ENCODE data around the gene GOLGA7B.
"Not testable (repeated sequence)": the region's sequence is repeated elsewhere in the genome, so short reads cannot be mapped to it uniquely, and the experiment has no call there.

The GOLGA7B gene

GRCh38 chr10:97827702-97828291 lies 21.8 kb upstream of the GOLGA7B start:
- peak; percentile 38 for DNase-seq
- in situ Hi-C loops (cut with HindIII; ENCODE audit: low pct_ligation_motif_present, low pct_unique_long_range_greater_than_20kb, low sequenced_read_pairs), result no loop called here

GRCh38 chr10:97828721-97829120 lies 20.9 kb upstream of the GOLGA7B start:
- DNase-seq, result no peak
- in situ Hi-C loops (cut with HindIII; ENCODE audit: low pct_ligation_motif_present, low pct_unique_long_range_greater_than_20kb, low sequenced_read_pairs), result no loop called here

- in situ Hi-C loops (cut with HindIII; ENCODE audit: low pct_ligation_motif_present, low pct_unique_long_range_greater_than_20kb, low sequenced_read_pairs), result no loop called here
- no peak for DNase-seq
Observed at GRCh38 chr10:97830064-97830463, 19.6 kb upstream of the GOLGA7B start.

GRCh38 chr10:97831259-97831658 lies 18.4 kb upstream of the GOLGA7B start:
- DNase-seq, result no peak
- in situ Hi-C loops (cut with HindIII; ENCODE audit: low pct_ligation_motif_present, low pct_unique_long_range_greater_than_20kb, low sequenced_read_pairs), result no loop called here

- in situ Hi-C loops (cut with HindIII; ENCODE audit: low pct_ligation_motif_present, low pct_unique_long_range_greater_than_20kb, low sequenced_read_pairs), result no loop called here
- no peak for DNase-seq
Observed at GRCh38 chr10:97836446-97836845, 13.2 kb upstream of the GOLGA7B start.

- DNase-seq, result no peak
- in situ Hi-C loops (cut with HindIII; ENCODE audit: low pct_ligation_motif_present, low pct_unique_long_range_greater_than_20kb, low sequenced_read_pairs), result no loop called here
Observed at GRCh38 chr10:97838091-97838490, 11.6 kb upstream of the GOLGA7B start.

- DNase-seq; in situ Hi-C loops (cut with HindIII; ENCODE audit: low pct_ligation_motif_present, low pct_unique_long_range_greater_than_20kb, low sequenced_read_pairs): not testable (repeated sequence)
Observed at GRCh38 chr10:97841166-97841565, 8.5 kb upstream of the GOLGA7B start.

- DNase-seq; in situ Hi-C loops (cut with HindIII; ENCODE audit: low pct_ligation_motif_present, low pct_unique_long_range_greater_than_20kb, low sequenced_read_pairs): not testable (repeated sequence)
Observed at GRCh38 chr10:97842114-97842513, 7.5 kb upstream of the GOLGA7B start.

GRCh38 chr10:97842656-97843280 lies 6.9 kb upstream of the GOLGA7B start:
- no peak for DNase-seq
- in situ Hi-C loops (cut with HindIII; ENCODE audit: low pct_ligation_motif_present, low pct_unique_long_range_greater_than_20kb, low sequenced_read_pairs), result no loop called here

GRCh38 chr10:97843281-97843671 lies 6.4 kb upstream of the GOLGA7B start:
- in situ Hi-C loops (cut with HindIII; ENCODE audit: low pct_ligation_motif_present, low pct_unique_long_range_greater_than_20kb, low sequenced_read_pairs), result no loop called here
- no peak for DNase-seq

- in situ Hi-C loops (cut with HindIII; ENCODE audit: low pct_ligation_motif_present, low pct_unique_long_range_greater_than_20kb, low sequenced_read_pairs); DNase-seq: not testable (repeated sequence)
Observed at GRCh38 chr10:97843972-97844371, 5.7 kb upstream of the GOLGA7B start.

- DNase-seq, result no peak
- in situ Hi-C loops (cut with HindIII; ENCODE audit: low pct_ligation_motif_present, low pct_unique_long_range_greater_than_20kb, low sequenced_read_pairs), result no loop called here
Observed at GRCh38 chr10:97844678-97845077, 5.0 kb upstream of the GOLGA7B start.

- in situ Hi-C loops (cut with HindIII; ENCODE audit: low pct_ligation_motif_present, low pct_unique_long_range_greater_than_20kb, low sequenced_read_pairs), result no loop called here
- peak; percentile 24 for DNase-seq
Observed at GRCh38 chr10:97849103-97849686, 448 bp upstream of the GOLGA7B start.

GRCh38 chr10:97850446-97850845 lies 803 bp downstream of the GOLGA7B start:
- in situ Hi-C loops (cut with HindIII; ENCODE audit: low pct_ligation_motif_present, low pct_unique_long_range_greater_than_20kb, low sequenced_read_pairs), result loop anchor here (25.0 kb wide), 1 partner anchor 88 kb away; the partner anchor contains the start of gene SFRP5
- no peak for DNase-seq

- in situ Hi-C loops (cut with HindIII; ENCODE audit: low pct_ligation_motif_present, low pct_unique_long_range_greater_than_20kb, low sequenced_read_pairs), result loop anchor here (25.0 kb wide), 1 partner anchor 89 kb away; the partner anchor contains the start of gene SFRP5
- DNase-seq, result no peak
Observed at GRCh38 chr10:97851341-97852001, 1.8 kb downstream of the GOLGA7B start.

GRCh38 chr10:97852277-97852676 lies 2.6 kb downstream of the GOLGA7B start:
- in situ Hi-C loops (cut with HindIII; ENCODE audit: low pct_ligation_motif_present, low pct_unique_long_range_greater_than_20kb, low sequenced_read_pairs), result loop anchor here (25.0 kb wide), 1 partner anchor 90 kb away; the partner anchor contains the start of gene SFRP5
- no peak for DNase-seq

GRCh38 chr10:97852840-97853405 lies 3.3 kb downstream of the GOLGA7B start:
- in situ Hi-C loops (cut with HindIII; ENCODE audit: low pct_ligation_motif_present, low pct_unique_long_range_greater_than_20kb, low sequenced_read_pairs), result loop anchor here (25.0 kb wide), 1 partner anchor 91 kb away; the partner anchor contains the start of gene SFRP5
- no peak for DNase-seq

- no peak for DNase-seq
- in situ Hi-C loops (cut with HindIII; ENCODE audit: low pct_ligation_motif_present, low pct_unique_long_range_greater_than_20kb, low sequenced_read_pairs), result loop anchor here (25.0 kb wide), 1 partner anchor 92 kb away; the partner anchor contains the start of gene SFRP5
Observed at GRCh38 chr10:97854743-97855142, 5.1 kb downstream of the GOLGA7B start.

GRCh38 chr10:97858001-97858439 lies 8.4 kb downstream of the GOLGA7B start:
- in situ Hi-C loops (cut with HindIII; ENCODE audit: low pct_ligation_motif_present, low pct_unique_long_range_greater_than_20kb, low sequenced_read_pairs), result loop anchor here (25.0 kb wide), 1 partner anchor 96 kb away; the partner anchor contains the start of gene SFRP5
- peak; percentile 39 for DNase-seq
